HG03457 (cell line): Measurements from ENCODE around the gene NYAP2.

ENCODE experiments used
- ATAC-seq: cut with Tn5 transposase; IDR thresholded peaks from one replicate; pipeline ENCODE4 v1.9.1; 2021; ENCODE audit warnings: moderate number of reproducible peaks; ENCODE audit not compliant: unreplicated experiment

NYAP2 gene

GRCh38 chr2:225399504-225399903, at the start of gene NYAP2:
Gene NYAP2 (plus strand): TSS chr2:225399710. CDS start chr2:225408881, 9,171 bp downstream.
- ATAC-seq, result no peak

- no peak for ATAC-seq
These were observed 45.9 kb upstream of the NYAP2 start for GRCh38 chr2:225353579-225354085.

GRCh38 chr2:225354281-225354774, 45.2 kb upstream of the NYAP2 start:
- no peak for ATAC-seq

- no peak for ATAC-seq
These were observed 43.7 kb upstream of the NYAP2 start for GRCh38 chr2:225355788-225356187.

- ATAC-seq, result no peak
These were observed 32.8 kb upstream of the NYAP2 start for GRCh38 chr2:225366731-225367130.

GRCh38 chr2:225367482-225367881, 32.0 kb upstream of the NYAP2 start:
- no peak for ATAC-seq

GRCh38 chr2:225378984-225379383, 20.5 kb upstream of the NYAP2 start:
- ATAC-seq, result no peak

- no peak for ATAC-seq
These were observed 19.7 kb upstream of the NYAP2 start for GRCh38 chr2:225379856-225380255.

- no peak for ATAC-seq
These were observed 17.9 kb upstream of the NYAP2 start for GRCh38 chr2:225381609-225382008.

- ATAC-seq, result no peak
These were observed 1.1 kb upstream of the NYAP2 start for GRCh38 chr2:225398372-225398771.

- ATAC-seq, result no peak
These were observed 576 bp downstream of the NYAP2 start for GRCh38 chr2:225400060-225400511.

GRCh38 chr2:225400546-225401400, 1.3 kb downstream of the NYAP2 start:
- no peak for ATAC-seq

- ATAC-seq, result no peak
These were observed 2.8 kb downstream of the NYAP2 start for GRCh38 chr2:225402210-225402776.

GRCh38 chr2:225411452-225411851, 11.9 kb downstream of the NYAP2 start:
- no peak for ATAC-seq

GRCh38 chr2:225413786-225414185, 14.3 kb downstream of the NYAP2 start:
- no peak for ATAC-seq

- no peak for ATAC-seq
These were observed 15.4 kb downstream of the NYAP2 start for GRCh38 chr2:225414902-225415301.

- ATAC-seq, result no peak
These were observed 15.8 kb downstream of the NYAP2 start for GRCh38 chr2:225415341-225415740.

GRCh38 chr2:225415792-225416191, 16.3 kb downstream of the NYAP2 start:
- no peak for ATAC-seq

- ATAC-seq, result no peak
These were observed 17.3 kb downstream of the NYAP2 start for GRCh38 chr2:225416616-225417367.

- ATAC-seq, result no peak
These were observed 19.5 kb downstream of the NYAP2 start for GRCh38 chr2:225419033-225419432.

GRCh38 chr2:225422145-225422544, 22.6 kb downstream of the NYAP2 start:
- ATAC-seq, result no peak
